KOPT-K1 (cell line): ENCODE results near the gene PIMREG.

Source experiments
- H3K27ac ChIP-seq: fragments of 200-600 bp; sonication (generic); 2 replicates; pipeline ENCODE4 v1.5.1; 2016; ENCODE audit warnings: antibody characterized with exemption, mild to moderate bottlenecking, low read depth, low read length; ENCODE audit not compliant: poor library complexity, severe bottlenecking
- H3K36me3 ChIP-seq: fragments of 200-600 bp; sonication (generic); 2 replicates; pipeline ENCODE4 v1.5.1; 2017; ENCODE audit warnings: antibody characterized with exemption, mild to moderate bottlenecking, low read length, moderate library complexity; ENCODE audit not compliant: insufficient read depth
- H3K9me3 ChIP-seq: fragments of 200-600 bp; sonication (generic); 2 replicates; pipeline ENCODE4 v1.5.1; 2017; ENCODE audit warnings: antibody characterized with exemption, low read length, mild to moderate bottlenecking; ENCODE audit not compliant: insufficient read depth, poor library complexity, severe bottlenecking

PIMREG gene

GRCh38 chr17:6452471-6453266 is 8.4 kb downstream of the PIMREG start:
- Histone ChIP-seq H3K9me3 (no peaks in the 10 kb centered on the region), H3K27ac (no peak overlapping the region), H3K36me3 (peaks cover 32% of the 10 kb centered on the region)

DNA sequence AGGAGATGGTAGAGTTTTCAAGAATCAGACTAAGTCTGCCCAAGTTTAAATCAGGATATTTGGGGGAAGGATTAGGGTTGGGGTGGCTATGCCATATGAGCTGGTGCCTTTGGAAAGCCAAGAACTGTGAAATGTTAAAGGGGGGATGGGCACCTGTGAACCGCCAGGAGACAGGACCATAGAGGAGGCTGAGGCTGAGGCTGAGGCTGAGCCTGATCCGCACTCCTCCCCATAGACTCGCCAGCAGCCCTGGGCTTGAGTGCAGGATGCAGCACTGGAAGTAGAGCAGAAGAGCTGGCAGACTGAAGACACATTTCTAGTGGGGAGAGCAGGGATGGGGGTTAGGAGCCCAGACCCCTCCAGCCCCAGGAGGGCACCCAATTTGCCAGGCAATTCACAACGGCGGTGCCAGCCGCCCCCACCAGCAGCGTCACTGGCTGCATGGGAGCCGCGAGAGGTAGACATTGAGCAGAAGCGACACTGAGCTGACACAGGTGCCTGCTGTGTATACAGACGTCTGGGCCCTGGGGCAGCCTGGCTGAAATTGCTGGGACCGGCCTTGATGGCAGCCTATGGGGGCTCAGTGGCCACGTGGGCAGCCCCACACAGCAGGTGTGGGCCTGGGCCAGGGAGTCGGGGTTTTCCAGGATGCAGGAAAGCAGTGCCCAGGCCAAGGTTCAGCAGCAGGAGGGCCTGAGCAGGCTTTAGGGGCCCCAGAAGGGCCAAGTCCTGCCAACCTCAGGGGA is 9.2 kb downstream of the PIMREG start:
- Histone ChIP-seq H3K9me3 (no peaks in the 10 kb centered on the region), H3K36me3 (peaks cover 24% of the 10 kb centered on the region; the same call in 1 of the 2 replicates), H3K27ac (no peak overlapping the region)

- no peak overlapping the region for H3K27ac ChIP-seq
- no peaks in the 10 kb centered on the region for H3K9me3 ChIP-seq
These were observed 10.5 kb downstream of the PIMREG start for GRCh38 chr17:6454495-6455320.

DNA sequence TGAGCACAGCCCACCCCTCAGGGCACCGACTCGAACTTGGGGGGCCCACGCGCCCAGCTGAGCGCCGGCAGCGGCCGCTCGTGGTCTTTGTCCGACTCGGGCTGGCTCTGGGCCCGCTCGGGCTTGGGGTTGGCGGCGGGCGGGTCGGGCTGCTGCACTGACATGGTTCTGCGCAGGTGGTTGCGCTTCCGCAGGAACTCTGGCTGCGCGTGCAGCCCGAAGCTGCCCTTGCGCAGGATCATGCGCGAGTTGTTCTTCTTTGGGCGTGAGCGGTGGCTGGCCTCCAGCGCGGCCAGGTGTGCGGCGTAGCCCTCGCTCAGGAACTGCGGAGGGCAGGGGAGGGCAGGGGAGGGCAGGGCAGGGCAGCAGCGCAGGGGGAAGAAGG is 11.1 kb downstream of the PIMREG start:
- Histone ChIP-seq H3K27ac (no peak overlapping the region), H3K36me3 (peaks cover 6% of the 10 kb centered on the region; the same call in 1 of the 2 replicates), H3K9me3 (no peaks in the 10 kb centered on the region)

More at GRCh38 chr17:6454495-6455320, 10.5 kb downstream of the PIMREG start:
- H3K36me3 ChIP-seq: peaks cover 12% of the 10 kb centered on the region; the same call in 1 of the 2 replicates

GRCh38 chr17:6456321-6456720 is 12.1 kb downstream of the PIMREG start:
- H3K9me3 ChIP-seq: no peaks in the 10 kb centered on the region
- no peak overlapping the region for H3K27ac ChIP-seq
- H3K36me3 ChIP-seq: no peaks in the 10 kb centered on the region

DNA sequence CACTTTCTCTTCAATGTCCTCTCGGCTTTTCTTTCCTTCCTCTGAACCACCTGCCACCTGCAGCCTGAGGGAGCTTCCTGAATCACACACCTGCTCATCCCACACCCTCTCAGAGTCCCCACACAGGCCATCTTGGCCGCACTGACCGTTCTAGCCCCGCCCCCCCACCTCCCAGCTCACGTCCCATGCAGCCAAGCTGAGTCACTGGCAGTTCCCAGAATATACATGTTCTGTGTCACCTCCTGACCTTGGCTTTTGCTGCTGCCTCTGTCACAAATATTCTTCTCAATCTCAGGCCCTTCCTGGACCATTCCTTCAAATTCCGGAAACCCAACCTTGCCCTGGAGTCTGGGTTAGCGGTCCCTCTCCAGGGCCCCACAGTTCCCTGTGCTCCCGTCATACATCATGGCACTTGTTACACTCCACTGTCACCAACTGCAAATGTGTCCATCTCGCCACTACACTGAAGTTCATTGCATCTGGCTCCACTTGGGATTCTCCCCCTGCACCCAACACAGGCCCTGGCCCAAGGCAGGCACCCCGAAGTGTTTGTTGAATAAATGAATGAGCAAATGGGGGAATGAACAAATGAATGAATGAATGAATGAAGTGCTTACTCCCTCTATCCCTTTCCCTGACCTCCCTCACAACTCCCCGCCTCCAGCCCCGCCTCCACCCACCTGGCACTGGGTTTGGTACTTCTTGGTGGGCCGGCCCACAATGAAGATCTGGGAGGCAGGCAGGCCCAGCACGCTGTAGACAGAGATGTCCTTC is 12.8 kb downstream of the PIMREG start:
- Histone ChIP-seq H3K9me3 (no peaks in the 10 kb centered on the region), H3K27ac (no peak overlapping the region), H3K36me3 (no peaks in the 10 kb centered on the region)

DNA sequence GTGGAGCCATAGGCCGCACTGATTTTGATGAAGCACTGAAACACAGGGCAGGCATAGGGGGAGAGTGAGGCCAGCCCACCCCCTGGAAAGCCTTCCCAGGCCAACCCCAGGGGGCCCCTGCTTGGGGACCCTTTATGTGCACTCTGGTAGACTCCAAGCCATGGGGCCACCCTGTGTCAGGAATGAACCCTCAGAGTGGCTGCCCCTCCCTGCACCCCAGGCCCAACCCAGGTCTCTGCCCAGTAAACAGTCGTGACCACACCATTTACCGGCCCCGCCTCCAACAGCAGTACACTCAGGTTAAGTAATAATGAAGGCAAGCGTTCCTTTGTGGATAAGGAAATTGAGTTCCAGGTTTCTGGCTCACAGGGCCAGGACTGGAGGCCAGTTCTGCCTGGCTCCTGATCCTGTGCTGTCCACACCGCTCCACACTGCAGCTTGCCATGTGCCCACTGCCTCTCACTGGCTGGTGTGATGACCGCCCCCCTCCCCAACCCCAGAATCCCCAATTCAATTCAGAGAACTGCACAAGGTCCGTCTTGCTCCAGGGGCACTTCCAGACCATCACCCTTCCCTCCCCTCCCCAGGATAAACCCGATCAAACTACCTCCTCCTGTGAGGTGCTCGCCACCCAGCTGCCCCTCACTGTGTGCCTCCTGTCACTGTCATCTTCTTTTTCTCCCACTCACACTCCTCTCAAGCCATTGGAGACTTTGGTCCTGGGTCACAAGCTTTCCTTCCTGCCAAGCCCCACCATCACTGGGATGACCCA is 13.6 kb downstream of the PIMREG start:
- no peaks in the 10 kb centered on the region for H3K36me3 ChIP-seq
- no peak overlapping the region for H3K27ac ChIP-seq

GRCh38 chr17:6458460-6458950 is 14.2 kb downstream of the PIMREG start:
- Histone ChIP-seq H3K36me3 (no peaks in the 10 kb centered on the region), H3K9me3 (no peaks in the 10 kb centered on the region), H3K27ac (no peak overlapping the region)

More for the DNA sequence above, 13.6 kb downstream of the PIMREG start:
- H3K9me3 ChIP-seq: no peaks in the 10 kb centered on the region

- H3K9me3 ChIP-seq: no peaks in the 10 kb centered on the region
- no peak overlapping the region for H3K27ac ChIP-seq
- H3K36me3 ChIP-seq: no peaks in the 10 kb centered on the region
These were observed 16.4 kb downstream of the PIMREG start for GRCh38 chr17:6460531-6461161.

DNA sequence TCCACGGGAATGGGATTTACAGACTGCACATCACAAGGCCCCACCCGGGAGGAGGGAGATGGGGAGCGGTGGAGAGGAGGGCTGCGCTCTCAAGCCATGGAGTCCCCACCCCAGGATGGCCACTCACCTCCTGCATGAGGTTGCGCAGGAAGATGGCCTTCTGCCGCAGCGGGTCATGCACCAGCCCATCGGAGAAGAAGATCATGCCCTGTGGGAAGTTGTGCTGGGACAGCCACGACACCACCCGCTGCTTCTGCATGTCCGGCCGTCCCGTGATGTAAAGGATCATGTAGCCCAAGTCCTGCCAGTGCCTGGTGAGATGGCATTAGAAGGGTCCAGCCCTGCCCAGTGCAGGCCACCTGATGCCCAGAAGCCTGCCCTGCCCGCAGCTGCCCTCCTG is 17.0 kb downstream of the PIMREG start:
- no peaks in the 10 kb centered on the region for H3K36me3 ChIP-seq
- H3K9me3 ChIP-seq: no peaks in the 10 kb centered on the region
- no peak overlapping the region for H3K27ac ChIP-seq

DNA sequence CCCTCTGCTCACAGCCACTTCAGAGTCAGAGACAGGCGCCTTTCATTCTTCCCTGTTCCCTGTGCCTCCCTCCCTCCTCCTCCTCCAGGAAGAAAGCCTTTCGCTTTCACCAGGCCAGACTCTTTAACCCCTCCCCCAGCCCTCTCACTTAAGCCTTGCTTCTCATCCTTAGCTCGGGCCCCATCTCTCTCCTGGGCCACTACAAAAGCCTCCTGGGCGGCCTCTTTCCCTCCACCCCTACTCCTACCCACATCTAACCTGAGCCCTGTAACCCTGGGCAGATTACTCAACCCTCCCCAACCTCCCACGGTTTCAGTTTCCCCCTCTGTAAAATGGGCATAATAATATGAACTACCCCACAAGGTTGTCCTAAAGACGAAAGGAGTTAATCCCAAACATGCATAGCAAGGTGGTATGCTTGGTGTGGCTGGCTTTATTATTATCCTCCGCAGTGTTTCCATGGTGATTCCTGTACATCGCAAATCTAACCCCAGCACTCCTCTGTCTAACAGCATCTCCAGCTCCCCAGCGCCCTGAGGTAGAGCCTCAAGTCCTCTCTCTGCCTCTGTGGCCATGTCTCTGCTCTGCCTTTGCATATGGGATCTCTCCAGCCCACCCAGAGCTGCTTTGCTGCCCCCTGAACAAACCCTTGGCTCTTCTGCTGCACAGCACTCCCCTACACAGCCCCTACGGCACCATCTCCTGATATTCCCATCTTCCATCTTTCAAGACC is 17.7 kb downstream of the PIMREG start:
- Histone ChIP-seq H3K36me3 (no peaks in the 10 kb centered on the region), H3K9me3 (no peaks in the 10 kb centered on the region), H3K27ac (no peak overlapping the region)

DNA sequence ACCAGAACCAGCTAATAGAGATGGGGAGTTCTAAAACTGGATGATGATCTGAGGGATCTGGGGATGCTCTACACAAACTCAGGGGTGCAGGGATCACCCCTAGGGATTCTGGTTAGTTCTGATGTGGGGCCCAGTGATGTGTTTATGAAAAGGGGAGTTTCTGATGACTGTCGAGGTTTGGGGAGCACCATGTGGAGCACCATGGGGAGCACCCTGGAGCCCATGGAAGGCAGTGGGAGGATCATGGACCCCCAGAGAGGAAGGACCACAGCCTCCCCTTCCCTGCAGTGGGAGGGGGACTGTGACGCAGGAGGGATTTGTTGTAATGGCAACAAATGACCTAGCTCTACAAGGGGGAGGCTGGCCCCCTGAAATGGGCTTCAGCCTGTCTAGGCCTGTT is 18.4 kb downstream of the PIMREG start:
- Histone ChIP-seq H3K27ac (no peak overlapping the region), H3K36me3 (no peaks in the 10 kb centered on the region), H3K9me3 (no peaks in the 10 kb centered on the region)
